HEK293 (cell line): ENCODE measurements around the gene RIMKLA.
A peak's percentile ranks its signal among the peaks of the same experiment; 100 is the strongest.

ENCODE experiments used
- AEBP2 ChIP-seq: fragments of 450-650 bp; formaldehyde crosslinking; IDR thresholded peaks from 2 replicates; pipeline ENCODE4 v1.5.1; 2016; ENCODE audit warnings: missing biosample characterization, missing genetic modification characterization, borderline replicate concordance
- HOXA7 ChIP-seq: sonication (generic); formaldehyde crosslinking; IDR thresholded peaks from 2 replicates; pipeline ENCODE4 v1.8.1; 2022; ENCODE audit warnings: missing genetic modification reagents, borderline replicate concordance
- MEIS1 ChIP-seq: sonication (generic); formaldehyde crosslinking; IDR thresholded peaks from 2 replicates; pipeline ENCODE4 v1.8.1; 2022; ENCODE audit warnings: missing genetic modification reagents, mild to moderate bottlenecking, borderline replicate concordance
- MYNN ChIP-seq: fragments of 450-650 bp; formaldehyde crosslinking; IDR thresholded peaks from 2 replicates; pipeline ENCODE4 v1.5.1; 2016; ENCODE audit warnings: missing biosample characterization, missing genetic modification characterization, borderline replicate concordance
- MZF1 ChIP-seq: fragments of 450-650 bp; formaldehyde crosslinking; IDR thresholded peaks from 2 replicates; pipeline ENCODE4 v1.5.1; 2017; ENCODE audit warnings: missing biosample characterization, missing genetic modification characterization, borderline replicate concordance
- SP7 ChIP-seq: fragments of 450-650 bp; formaldehyde crosslinking; IDR thresholded peaks from 2 replicates; pipeline ENCODE4 v1.5.1; 2016; ENCODE audit warnings: missing biosample characterization, missing genetic modification characterization
- ZBTB8A ChIP-seq: fragments of 450-650 bp; formaldehyde crosslinking; IDR thresholded peaks from 2 replicates; pipeline ENCODE4 v1.5.1; 2016; ENCODE audit warnings: missing biosample characterization, missing genetic modification characterization
- ZFP69B ChIP-seq: fragments of 450-650 bp; formaldehyde crosslinking; IDR thresholded peaks from 2 replicates; pipeline ENCODE4 v1.5.1; 2016; ENCODE audit warnings: missing biosample characterization, missing genetic modification characterization
- ZNF146 ChIP-seq: fragments of 450-650 bp; formaldehyde crosslinking; IDR thresholded peaks from 2 replicates; pipeline ENCODE4 v1.5.1; 2016; ENCODE audit warnings: missing biosample characterization, missing genetic modification characterization
- ZNF169 ChIP-seq: fragments of 450-650 bp; formaldehyde crosslinking; IDR thresholded peaks from 2 replicates; pipeline ENCODE4 v1.5.1; 2016; ENCODE audit warnings: missing biosample characterization, missing genetic modification characterization
- ZNF211 ChIP-seq: fragments of 450-650 bp; formaldehyde crosslinking; IDR thresholded peaks from 2 replicates; pipeline ENCODE4 v1.5.1; 2016; ENCODE audit warnings: low read depth, missing biosample characterization, missing genetic modification characterization
- ZNF221 ChIP-seq: fragments of 450-650 bp; formaldehyde crosslinking; IDR thresholded peaks from 2 replicates; pipeline ENCODE4 v1.5.1; 2017; ENCODE audit warnings: missing biosample characterization, missing genetic modification characterization, borderline replicate concordance
- ZNF266 ChIP-seq: fragments of 450-650 bp; formaldehyde crosslinking; IDR thresholded peaks from 2 replicates; pipeline ENCODE4 v1.5.1; 2016; ENCODE audit warnings: missing biosample characterization, missing genetic modification characterization, low read depth
- ZNF324 ChIP-seq: fragments of 450-650 bp; formaldehyde crosslinking; IDR thresholded peaks from 2 replicates; pipeline ENCODE4 v1.5.1; 2016; ENCODE audit warnings: missing biosample characterization, missing genetic modification characterization
- ZNF350 ChIP-seq: fragments of 450-650 bp; formaldehyde crosslinking; IDR thresholded peaks from 2 replicates; pipeline ENCODE4 v1.5.0; 2017; ENCODE audit warnings: missing biosample characterization, mild to moderate bottlenecking, missing genetic modification characterization
- ZNF354C ChIP-seq: fragments of 450-650 bp; formaldehyde crosslinking; IDR thresholded peaks from 2 replicates; pipeline ENCODE4 v1.5.1; 2016; ENCODE audit warnings: missing biosample characterization, missing genetic modification characterization, low read depth, borderline replicate concordance
- ZNF513 ChIP-seq: fragments of 450-650 bp; IDR thresholded peaks from 2 replicates; pipeline ENCODE4 v1.5.1; 2018; ENCODE audit warnings: missing biosample characterization, missing genetic modification characterization
- ZNF521 ChIP-seq: fragments of 450-650 bp; formaldehyde crosslinking; IDR thresholded peaks from 2 replicates; pipeline ENCODE4 v1.5.1; 2017; ENCODE audit warnings: missing biosample characterization, mild to moderate bottlenecking, missing genetic modification characterization
- ZNF529 ChIP-seq: fragments of 450-650 bp; formaldehyde crosslinking; IDR thresholded peaks from 2 replicates; pipeline ENCODE4 v1.5.1; 2017; ENCODE audit warnings: missing genetic modification characterization, missing biosample characterization; ENCODE audit not compliant: insufficient replicate concordance
- ZNF660 ChIP-seq: fragments of 450-650 bp; IDR thresholded peaks from 2 replicates; pipeline ENCODE4 v1.5.1; 2018; ENCODE audit warnings: missing biosample characterization, mild to moderate bottlenecking, missing genetic modification characterization
- ZNF670 ChIP-seq: fragments of 450-650 bp; formaldehyde crosslinking; IDR thresholded peaks from 2 replicates; pipeline ENCODE4 v1.5.1; 2016; ENCODE audit warnings: missing biosample characterization, missing genetic modification characterization, low read depth
- ZNF692 ChIP-seq: fragments of 450-650 bp; formaldehyde crosslinking; IDR thresholded peaks from 2 replicates; pipeline ENCODE4 v1.5.1; 2016; ENCODE audit warnings: missing biosample characterization, missing genetic modification characterization
- ZNF777 ChIP-seq: fragments of 450-650 bp; formaldehyde crosslinking; IDR thresholded peaks from 2 replicates; pipeline ENCODE4 v1.5.1; 2017; ENCODE audit warnings: missing biosample characterization, missing genetic modification characterization, borderline replicate concordance
- ZSCAN23 ChIP-seq: fragments of 450-650 bp; formaldehyde crosslinking; IDR thresholded peaks from 2 replicates; pipeline ENCODE4 v1.5.1; 2016; ENCODE audit warnings: missing biosample characterization, missing genetic modification characterization
- TF ChIP-seq, protein P1 (sequence below): fragments of 450-650 bp; formaldehyde crosslinking; IDR thresholded peaks from 2 replicates; pipeline ENCODE4 v1.5.1; 2016; ENCODE audit warnings: missing biosample characterization, missing genetic modification characterization, borderline replicate concordance
- TF ChIP-seq, protein P2 (sequence below): fragments of 450-650 bp; formaldehyde crosslinking; IDR thresholded peaks from 2 replicates; pipeline ENCODE4 v1.5.1; 2016; ENCODE audit warnings: missing biosample characterization, missing genetic modification characterization
- TF ChIP-seq, protein P3 (sequence below): IDR thresholded peaks from 2 replicates; pipeline ENCODE4 v1.6.1; 2011; ENCODE audit warnings: mild to moderate bottlenecking, low read depth, low read length, borderline replicate concordance

RIMKLA gene

DNA sequence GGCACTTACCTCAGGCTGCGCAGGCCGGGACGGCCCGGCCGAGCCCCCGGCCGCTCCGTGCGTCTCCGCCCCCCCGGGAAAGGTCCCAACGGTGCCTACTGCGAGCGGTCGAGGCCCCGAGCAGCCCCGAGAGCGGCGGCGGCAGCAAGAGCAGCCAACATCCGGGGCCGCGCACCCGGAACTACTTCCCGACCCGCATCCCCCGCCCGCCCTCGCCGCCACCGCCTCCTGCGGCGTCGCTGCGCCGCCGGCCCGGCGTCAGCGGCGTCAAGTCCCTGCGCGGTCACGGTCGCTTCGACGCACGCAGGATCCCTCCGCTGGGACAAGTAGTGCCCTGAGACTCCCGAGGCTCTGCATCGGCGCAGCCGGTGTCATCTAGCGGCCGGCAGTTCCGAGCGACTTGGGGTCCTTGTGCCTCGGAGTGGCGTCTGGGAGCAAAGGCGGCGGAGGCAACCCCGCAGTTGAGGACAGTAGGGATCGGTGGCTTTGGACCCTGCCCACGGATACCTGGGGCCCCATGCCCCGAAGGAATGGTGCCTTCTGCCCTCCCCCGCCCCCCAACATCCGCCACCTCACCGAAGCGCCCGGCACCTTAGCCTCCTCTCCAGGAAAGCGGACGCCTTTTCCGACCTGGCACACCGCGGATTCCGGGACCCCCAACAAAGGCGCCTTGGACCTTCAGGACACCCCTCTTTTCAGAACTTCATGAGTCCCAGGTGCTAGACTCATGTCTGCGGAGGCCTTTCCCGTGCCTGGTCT, 45.4 kb upstream of the RIMKLA start, which contains the start of gene FOXJ3 (continued):
- peak; percentile 96 for TF ChIP-seq ZNF692 (tag by site-specific recombination)
- peak; percentile 92 for TF ChIP-seq ZNF777 (tag by site-specific recombination)
- TF ChIP-seq, protein P1, sequence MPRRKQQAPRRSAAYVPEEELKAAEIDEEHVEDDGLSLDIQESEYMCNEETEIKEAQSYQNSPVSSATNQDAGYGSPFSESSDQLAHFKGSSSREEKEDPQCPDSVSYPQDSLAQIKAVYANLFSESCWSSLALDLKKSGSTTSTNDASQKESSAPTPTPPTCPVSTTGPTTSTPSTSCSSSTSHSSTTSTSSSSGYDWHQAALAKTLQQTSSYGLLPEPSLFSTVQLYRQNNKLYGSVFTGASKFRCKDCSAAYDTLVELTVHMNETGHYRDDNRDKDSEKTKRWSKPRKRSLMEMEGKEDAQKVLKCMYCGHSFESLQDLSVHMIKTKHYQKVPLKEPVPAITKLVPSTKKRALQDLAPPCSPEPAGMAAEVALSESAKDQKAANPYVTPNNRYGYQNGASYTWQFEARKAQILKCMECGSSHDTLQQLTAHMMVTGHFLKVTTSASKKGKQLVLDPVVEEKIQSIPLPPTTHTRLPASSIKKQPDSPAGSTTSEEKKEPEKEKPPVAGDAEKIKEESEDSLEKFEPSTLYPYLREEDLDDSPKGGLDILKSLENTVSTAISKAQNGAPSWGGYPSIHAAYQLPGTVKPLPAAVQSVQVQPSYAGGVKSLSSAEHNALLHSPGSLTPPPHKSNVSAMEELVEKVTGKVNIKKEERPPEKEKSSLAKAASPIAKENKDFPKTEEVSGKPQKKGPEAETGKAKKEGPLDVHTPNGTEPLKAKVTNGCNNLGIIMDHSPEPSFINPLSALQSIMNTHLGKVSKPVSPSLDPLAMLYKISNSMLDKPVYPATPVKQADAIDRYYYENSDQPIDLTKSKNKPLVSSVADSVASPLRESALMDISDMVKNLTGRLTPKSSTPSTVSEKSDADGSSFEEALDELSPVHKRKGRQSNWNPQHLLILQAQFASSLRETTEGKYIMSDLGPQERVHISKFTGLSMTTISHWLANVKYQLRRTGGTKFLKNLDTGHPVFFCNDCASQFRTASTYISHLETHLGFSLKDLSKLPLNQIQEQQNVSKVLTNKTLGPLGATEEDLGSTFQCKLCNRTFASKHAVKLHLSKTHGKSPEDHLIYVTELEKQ (tag by site-specific recombination): peak; percentile 93
- peak; percentile 97 for TF ChIP-seq ZNF324
- peak; percentile 95 for TF ChIP-seq SP7 (tag by site-specific recombination)
- TF ChIP-seq, protein P2, sequence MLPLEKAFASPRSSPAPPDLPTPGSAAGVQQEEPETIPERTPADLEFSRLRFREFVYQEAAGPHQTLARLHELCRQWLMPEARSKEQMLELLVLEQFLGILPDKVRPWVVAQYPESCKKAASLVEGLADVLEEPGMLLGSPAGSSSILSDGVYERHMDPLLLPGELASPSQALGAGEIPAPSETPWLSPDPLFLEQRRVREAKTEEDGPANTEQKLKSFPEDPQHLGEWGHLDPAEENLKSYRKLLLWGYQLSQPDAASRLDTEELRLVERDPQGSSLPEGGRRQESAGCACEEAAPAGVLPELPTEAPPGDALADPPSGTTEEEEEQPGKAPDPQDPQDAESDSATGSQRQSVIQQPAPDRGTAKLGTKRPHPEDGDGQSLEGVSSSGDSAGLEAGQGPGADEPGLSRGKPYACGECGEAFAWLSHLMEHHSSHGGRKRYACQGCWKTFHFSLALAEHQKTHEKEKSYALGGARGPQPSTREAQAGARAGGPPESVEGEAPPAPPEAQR: peak; percentile 85; the same call in 1 of the 2 replicates
- 0 out of 2 replicates have a peak, but pooled peaks have one; percentile 32 for TF ChIP-seq ZNF169 (tag by site-specific recombination)
- no peak for TF ChIP-seq ZNF670 (tag by site-specific recombination)
- no peak for TF ChIP-seq ZNF354C
- TF ChIP-seq MEIS1 (CRISPR knock-in tag): no peak
- no peak for TF ChIP-seq ZNF529
- TF ChIP-seq HOXA7 (CRISPR knock-in tag): no peak
- no peak for TF ChIP-seq ZNF211
- TF ChIP-seq ZNF521 (tag by site-specific recombination): no peak
- no peak for TF ChIP-seq AEBP2 (tag by site-specific recombination)
- TF ChIP-seq MYNN: peak; percentile 61; the same call in 1 of the 2 replicates
- TF ChIP-seq ZNF221 (tag by site-specific recombination): peak; percentile 92
- peak; percentile 88 for TF ChIP-seq ZFP69B (tag by site-specific recombination)
- peak; percentile 97 for TF ChIP-seq ZNF660
- TF ChIP-seq, protein P3, sequence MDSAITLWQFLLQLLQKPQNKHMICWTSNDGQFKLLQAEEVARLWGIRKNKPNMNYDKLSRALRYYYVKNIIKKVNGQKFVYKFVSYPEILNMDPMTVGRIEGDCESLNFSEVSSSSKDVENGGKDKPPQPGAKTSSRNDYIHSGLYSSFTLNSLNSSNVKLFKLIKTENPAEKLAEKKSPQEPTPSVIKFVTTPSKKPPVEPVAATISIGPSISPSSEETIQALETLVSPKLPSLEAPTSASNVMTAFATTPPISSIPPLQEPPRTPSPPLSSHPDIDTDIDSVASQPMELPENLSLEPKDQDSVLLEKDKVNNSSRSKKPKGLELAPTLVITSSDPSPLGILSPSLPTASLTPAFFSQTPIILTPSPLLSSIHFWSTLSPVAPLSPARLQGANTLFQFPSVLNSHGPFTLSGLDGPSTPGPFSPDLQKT: no peak; the same call in 1 of the 2 replicates
- TF ChIP-seq ZNF266 (tag by site-specific recombination): no peak
- TF ChIP-seq ZNF513 (tag by site-specific recombination): 0 out of 2 replicates have a peak, but pooled peaks have one; percentile 26
- TF ChIP-seq MZF1 (tag by site-specific recombination): no peak; the same call in 1 of the 2 replicates
- TF ChIP-seq ZBTB8A (tag by site-specific recombination): peak; percentile 84
- peak; percentile 92; the same call in 1 of the 2 replicates for TF ChIP-seq ZSCAN23 (tag by site-specific recombination)
- peak; percentile 91 for TF ChIP-seq ZNF146
- peak; percentile 64 for TF ChIP-seq ZNF350 (tag by site-specific recombination)
